ENCODE data around the gene CEP170B. TPM values are rescaled to one million over a fixed set of nuclear protein-coding genes. Genes with fewer than 3 reads are reported as not detected.

CEP170B gene
- total RNA-seq, 1 donor from 2014 or later = 26.5 TPM

GRCh38 chr14:104924421-104925213 is 59.5 kb downstream of the CEP170B start, which contains the start of gene PLD4:
Gene PLD4, plus strand, starts transcription at chr14:104924879. Its CDS starts 2,262 bp downstream, at chr14:104927141.
- no peak for DNase-seq (ENCODE audit: extremely low spot score, unreplicated experiment)
- no peaks in the 10 kb centered on the region for H3K36me3 Mint-ChIP-seq
- no peak within 1 kb of the TSS for H3K4me3 Mint-ChIP-seq
- no peak for TF ChIP-seq CTCF (conservative IDR thresholded peaks at IDR 0.05)
- no peaks in the 10 kb centered on the region for H3K27me3 Mint-ChIP-seq
- H3K4me1 Mint-ChIP-seq (ENCODE audit: unreplicated experiment) = peaks cover 3% of the 10 kb centered on the region
- H3K27ac Mint-ChIP-seq = no peak within 1 kb of the TSS
- H3K9me3 Mint-ChIP-seq = no peaks in the 10 kb centered on the region

DNA sequence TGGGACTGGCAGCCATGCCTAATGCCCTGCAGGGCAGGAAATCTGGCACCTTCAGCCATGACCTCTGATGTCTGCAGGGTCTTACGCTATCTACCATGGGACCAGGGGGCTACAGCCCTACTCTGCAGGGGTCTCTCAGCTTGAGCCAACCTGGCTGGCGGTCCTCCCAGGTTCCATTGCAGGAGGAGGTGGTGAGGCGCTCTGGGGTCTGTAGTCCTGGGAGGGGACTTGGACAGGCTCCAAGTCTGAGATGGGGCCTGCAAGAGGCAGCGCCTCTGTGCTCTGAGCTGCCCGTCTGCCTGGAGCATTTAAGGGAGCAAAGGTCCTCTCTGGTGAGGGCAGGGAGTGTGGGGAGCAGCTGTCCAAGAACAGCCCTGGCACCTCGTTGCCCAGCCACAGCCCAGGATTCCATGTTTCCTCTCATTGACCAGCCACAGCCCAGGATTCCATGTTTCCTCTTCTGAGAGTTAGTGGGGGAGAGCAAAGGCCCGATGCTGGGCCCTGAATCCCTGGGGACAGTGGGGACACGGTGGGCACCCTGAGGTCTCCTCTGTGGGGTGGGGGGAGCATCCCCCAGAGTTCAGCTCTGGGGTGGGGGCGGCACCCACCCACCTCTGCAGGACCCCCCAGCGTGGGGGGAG is 60.3 kb downstream of the CEP170B start:
- no peak for TF ChIP-seq CTCF (conservative IDR thresholded peaks at IDR 0.05)
- Mint-ChIP-seq H3K27me3 (peaks cover 6% of the 10 kb centered on the region), H3K4me3 (no peak overlapping the region), H3K4me1 (ENCODE audit: unreplicated experiment) (no peaks in the 10 kb centered on the region), H3K27ac (no peak overlapping the region), H3K36me3 (no peaks in the 10 kb centered on the region), H3K9me3 (no peaks in the 10 kb centered on the region)
- no peak for DNase-seq (ENCODE audit: extremely low spot score, unreplicated experiment)

DNA sequence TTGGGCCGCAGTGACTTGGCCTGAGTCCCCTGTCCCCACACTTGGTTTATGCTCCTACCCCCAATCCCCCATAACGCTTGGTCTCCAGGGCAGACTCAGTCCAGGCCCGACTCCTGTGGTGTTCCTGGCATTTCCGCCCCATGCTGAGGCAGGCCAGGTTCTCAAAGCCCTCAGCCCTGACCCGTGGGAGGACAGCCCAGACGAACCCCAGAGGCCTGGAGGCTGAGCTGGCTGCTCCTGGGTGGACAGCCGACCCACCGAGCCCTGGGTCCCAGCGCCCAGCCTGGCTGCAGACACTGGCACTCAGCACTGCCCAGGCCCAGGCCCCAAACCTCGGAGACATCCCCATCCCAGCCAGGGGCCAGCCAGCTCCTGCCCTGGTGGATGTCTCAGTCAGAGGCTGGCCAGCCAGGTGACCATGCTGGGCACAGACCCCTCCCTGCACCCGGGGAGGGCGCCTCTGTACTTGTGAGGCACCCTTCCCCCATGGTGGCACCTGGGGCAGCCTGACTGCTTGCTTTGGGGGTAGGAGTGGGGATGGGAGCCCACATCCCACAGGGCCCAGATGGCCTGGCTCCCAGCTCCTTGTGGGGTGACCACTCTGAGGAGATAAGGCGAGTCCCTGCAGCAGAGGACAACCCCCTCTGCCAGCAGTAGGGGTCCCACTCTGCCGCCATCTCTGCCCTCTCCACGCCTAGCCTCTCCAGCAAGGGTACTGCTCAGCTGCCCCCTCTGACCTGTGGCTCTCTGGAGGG is 61.0 kb downstream of the CEP170B start:
- Mint-ChIP-seq H3K27ac (no peak overlapping the region), H3K36me3 (no peaks in the 10 kb centered on the region), H3K4me3 (no peak overlapping the region), H3K9me3 (no peaks in the 10 kb centered on the region), H3K27me3 (peaks cover 13% of the 10 kb centered on the region), H3K4me1 (ENCODE audit: unreplicated experiment) (no peaks in the 10 kb centered on the region)
- DNase-seq (ENCODE audit: extremely low spot score, unreplicated experiment) = no peak
- TF ChIP-seq CTCF (conservative IDR thresholded peaks at IDR 0.05) = no peak

DNA sequence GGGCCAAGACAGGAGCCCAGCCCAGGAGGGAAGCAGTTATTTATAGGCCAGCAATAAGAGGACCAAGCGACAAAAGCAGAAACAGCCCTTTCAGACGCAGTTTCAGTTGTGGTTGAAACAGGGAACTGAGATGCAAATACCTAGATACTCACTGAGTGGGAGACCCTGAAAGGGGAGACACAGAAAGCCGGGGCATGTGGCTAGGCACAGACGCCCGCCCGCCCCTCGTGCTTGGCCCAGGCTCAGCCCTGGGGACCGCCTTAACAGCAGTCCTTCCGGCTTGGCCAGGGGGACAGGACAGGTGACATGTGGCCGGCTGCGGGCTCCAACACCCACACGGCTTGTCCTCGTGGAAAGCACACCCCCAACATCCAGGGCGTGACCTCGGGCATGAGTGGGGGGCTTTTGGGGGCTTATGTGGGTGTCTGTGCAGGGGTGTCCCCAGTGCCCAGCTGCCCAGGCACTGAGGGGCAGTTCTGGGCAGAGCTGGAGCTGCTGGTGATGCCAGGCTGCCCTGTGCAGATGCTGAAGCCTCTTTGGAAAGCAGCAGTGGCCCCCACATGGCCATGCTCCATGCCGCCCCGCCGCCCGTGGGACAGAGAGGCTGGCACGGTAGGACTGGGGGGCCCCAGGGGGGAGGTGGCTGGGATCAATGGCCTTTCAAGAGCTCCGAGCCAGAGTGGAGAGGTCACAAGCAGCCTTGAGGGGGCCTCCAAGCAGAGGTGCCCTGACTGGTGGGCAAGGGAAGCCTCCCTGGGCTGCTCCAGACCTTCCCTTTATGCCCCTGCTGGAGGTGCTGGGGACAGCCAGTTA is 61.8 kb downstream of the CEP170B start:
- no peak overlapping the region for H3K27ac Mint-ChIP-seq
- DNase-seq (ENCODE audit: extremely low spot score, unreplicated experiment) = no peak
- no peaks in the 10 kb centered on the region for H3K36me3 Mint-ChIP-seq
- peaks cover 14% of the 10 kb centered on the region for H3K27me3 Mint-ChIP-seq
- no peaks in the 10 kb centered on the region for H3K9me3 Mint-ChIP-seq
- TF ChIP-seq CTCF (conservative IDR thresholded peaks at IDR 0.05) = peak; percentile 35
- H3K4me3 Mint-ChIP-seq = no peak overlapping the region
- H3K4me1 Mint-ChIP-seq (ENCODE audit: unreplicated experiment) = no peaks in the 10 kb centered on the region

GRCh38 chr14:104927432-104927816 is 62.4 kb downstream of the CEP170B start:
- Mint-ChIP-seq H3K4me1 (ENCODE audit: unreplicated experiment) (no peaks in the 10 kb centered on the region), H3K27ac (no peak overlapping the region), H3K4me3 (no peak overlapping the region), H3K9me3 (no peaks in the 10 kb centered on the region), H3K36me3 (no peaks in the 10 kb centered on the region), H3K27me3 (peaks cover 18% of the 10 kb centered on the region)
- DNase-seq (ENCODE audit: extremely low spot score, unreplicated experiment) = no peak
- TF ChIP-seq CTCF (conservative IDR thresholded peaks at IDR 0.05) = no peak
